ENCODE data around the gene COL8A2.

COL8A2 gene

GRCh38 chr1:36122062-36123030 lies 2.7 kb downstream of the COL8A2 start:
- TF ChIP-seq CTCF (conservative IDR thresholded peaks at IDR 0.05; ENCODE audit: control insufficient read depth, insufficient read depth, low read depth, low read length): no peak
- DNase-seq (ENCODE audit: low read depth): no peak
- H3K4me3 ChIP-seq (ENCODE audit: control insufficient read depth, low read depth, low read length): no peak overlapping the region

- no peak for TF ChIP-seq CTCF (conservative IDR thresholded peaks at IDR 0.05; ENCODE audit: control insufficient read depth, insufficient read depth, low read depth, low read length)
- H3K4me3 ChIP-seq (ENCODE audit: control insufficient read depth, low read depth, low read length): no peak overlapping the region
Measured at GRCh38 chr1:36119456-36119855, 5.6 kb downstream of the COL8A2 start.

GRCh38 chr1:36118447-36119204 lies 6.4 kb downstream of the COL8A2 start:
- no peak for TF ChIP-seq CTCF (conservative IDR thresholded peaks at IDR 0.05; ENCODE audit: control insufficient read depth, insufficient read depth, low read depth, low read length)
- no peak overlapping the region for H3K4me3 ChIP-seq (ENCODE audit: control insufficient read depth, low read depth, low read length)
- DNase-seq (ENCODE audit: low read depth): no peak

More at GRCh38 chr1:36119456-36119855, 5.6 kb downstream of the COL8A2 start:
- DNase-seq (ENCODE audit: low read depth): no peak

GRCh38 chr1:36116901-36117300 lies 8.1 kb downstream of the COL8A2 start:
- TF ChIP-seq CTCF (conservative IDR thresholded peaks at IDR 0.05; ENCODE audit: control insufficient read depth, insufficient read depth, low read depth, low read length): no peak

GRCh38 chr1:36115931-36116330 lies 9.1 kb downstream of the COL8A2 start:
- no peak overlapping the region for H3K4me3 ChIP-seq (ENCODE audit: control insufficient read depth, low read depth, low read length)
- no peak for TF ChIP-seq CTCF (conservative IDR thresholded peaks at IDR 0.05; ENCODE audit: control insufficient read depth, insufficient read depth, low read depth, low read length)
- DNase-seq (ENCODE audit: low read depth): peak; percentile 40

More at GRCh38 chr1:36116901-36117300, 8.1 kb downstream of the COL8A2 start:
- no peak overlapping the region for H3K4me3 ChIP-seq (ENCODE audit: control insufficient read depth, low read depth, low read length)
- no peak for DNase-seq (ENCODE audit: low read depth)

GRCh38 chr1:36115200-36115669 lies 9.8 kb downstream of the COL8A2 start:
- peak; percentile 54 for DNase-seq (ENCODE audit: low read depth)
- no peak overlapping the region for H3K4me3 ChIP-seq (ENCODE audit: control insufficient read depth, low read depth, low read length)
- no peak for TF ChIP-seq CTCF (conservative IDR thresholded peaks at IDR 0.05; ENCODE audit: control insufficient read depth, insufficient read depth, low read depth, low read length)

All from fibroblast of mammary gland (primary cell).